Esophagus squamous epithelium (tissue), 5 donors: ENCODE data around the gene NRAP. TPM values are rescaled to one million over a fixed set of nuclear protein-coding genes. Genes with fewer than 3 reads are reported as not detected.

ENCODE experiments used
- DNase-seq: peaks from one replicate; lab custom pipeline; 2025; lab: John Stamatoyannopoulos, UW
- H3K27ac ChIP-seq, 4 donors: fragments of 200-600 bp; sonication (generic); one replicate each; pipeline ENCODE4 v1.5.1; 2016 to 2019; ENCODE audit warnings: mild to moderate bottlenecking in 1 of 4
- H3K27me3 ChIP-seq, 4 donors: fragments of 200-600 bp; sonication (generic); 1 replicate in 3 of 4; 2 replicates in 1 of 4; pipeline versions ENCODE4 v1.5.1 to v1.6.0; 2017 to 2021; ENCODE audit warnings: antibody characterized with exemption in 1 of 4
- H3K36me3 ChIP-seq, 3 donors: fragments of 200-600 bp; sonication (generic); one replicate each; pipeline ENCODE4 v1.5.1; 2016 to 2019
- H3K4me1 ChIP-seq, 3 donors: fragments of 200-600 bp; sonication (generic); one replicate each; pipeline ENCODE4 v1.5.1; 2017 to 2019
- H3K4me3 ChIP-seq, 4 donors: fragments of 200-600 bp; sonication (generic); 1 replicate in 3 of 4; 2 replicates in 1 of 4; pipeline ENCODE4 v1.5.1; 2016 to 2019; ENCODE audit warnings: mild to moderate bottlenecking in 2 of 4, moderate library complexity in 1 of 4
- H3K9me3 ChIP-seq, 3 donors: fragments of 200-600 bp; sonication (generic); one replicate each; pipeline ENCODE4 v1.5.1; 2016 to 2019
- CTCF ChIP-seq, 6 experiments: fragments of 450-650 bp in 4 of 6; fragments of 200-600 bp in 2 of 6; sonication (generic) in 2 of 6; IDR thresholded peaks; one replicate each; pipeline ENCODE4 v1.5.1; 2016 to 2019; ENCODE audit warnings: antibody characterized with exemption in 6 of 6, mild to moderate bottlenecking in 4 of 6, moderate library complexity in 4 of 6
- POLR2A ChIP-seq, 4 donors: fragments of 450-650 bp; IDR thresholded peaks; one replicate each; pipeline ENCODE4 v1.6.1; 2017; ENCODE audit warnings: antibody characterized with exemption in 4 of 4, mild to moderate bottlenecking in 4 of 4, moderate library complexity in 3 of 4
- WGBS, 2 donors: methylation state at CpG; one replicate each; pipeline ENCODE4 v1.1.5; 2018; 5-methylcytosine and 5-hydroxymethylcytosine counted together
- intact Hi-C: fragments of 100-400 bp; cut with DNase I; formaldehyde crosslinking; loops from one replicate; pipeline ENCODE4 v1.15.0; 2022
- total RNA-seq, 4 donors: library from RNA; depleted of rRNA; stranded (reverse); fragments of >200 nt; gene quantifications; one replicate each; pipeline ENCODE4 v1.1.0, GENCODE V29; 2016
- donor health status: DM: yes; HTN: yes; CAD: no.

Gene NRAP
- total RNA-seq, 4 donors from 2014 or later: 0.08 TPM; not detected in 3

- intact Hi-C loops: no loop called here
- H3K4me3 ChIP-seq: no peak overlapping the region
- WGBS, 2 donors: 72 to 86% methylated on average over 2 of the region's 2 CpGs
- peaks cover 0 to 51% (median 0%) of the 10 kb centered on the region in 4 donors for H3K27me3 ChIP-seq
- no peak overlapping the region for H3K27ac ChIP-seq
- peaks cover 0 to 11% (median 0%) of the 10 kb centered on the region in 3 donors for H3K4me1 ChIP-seq
- no peaks in the 10 kb centered on the region for H3K36me3 ChIP-seq
- no peak for TF ChIP-seq CTCF (IDR thresholded peaks at IDR 0.05)
- no peak for TF ChIP-seq POLR2A (IDR thresholded peaks at IDR 0.05)
- DNase-seq: no peak
- H3K9me3 ChIP-seq: no peaks in the 10 kb centered on the region
These were observed 50.4 kb downstream of the NRAP start for GRCh38 chr10:113613427-113613826.

- Histone ChIP-seq H3K9me3 (no peaks in the 10 kb centered on the region), H3K4me1 (peaks cover 0 to 11% (median 0%) of the 10 kb centered on the region in 3 donors), H3K4me3 (no peak overlapping the region), H3K36me3 (no peaks in the 10 kb centered on the region), H3K27me3 (peaks cover 0 to 51% (median 0%) of the 10 kb centered on the region in 4 donors), H3K27ac (no peak overlapping the region)
- intact Hi-C loops: no loop called here
- TF ChIP-seq POLR2A (IDR thresholded peaks at IDR 0.05) (no peak), CTCF (IDR thresholded peaks at IDR 0.05) (no peak)
- 57 to 62% methylated on average over 3 of the region's 3 CpGs for WGBS, 2 donors
- DNase-seq: no peak
These were observed 51.7 kb downstream of the NRAP start for GRCh38 chr10:113612154-113612553.

- H3K36me3 ChIP-seq: no peaks in the 10 kb centered on the region
- H3K9me3 ChIP-seq: no peaks in the 10 kb centered on the region
- intact Hi-C loops: no loop called here
- no peak for DNase-seq
- H3K4me1 ChIP-seq: peaks cover 0 to 11% (median 0%) of the 10 kb centered on the region in 3 donors
- H3K4me3 ChIP-seq: peak overlapping the region in 1 of 4 donors; percentile 5
- peaks cover 0 to 40% (median 0%) of the 10 kb centered on the region in 4 donors for H3K27me3 ChIP-seq
- TF ChIP-seq POLR2A (IDR thresholded peaks at IDR 0.05) (no peak), CTCF (IDR thresholded peaks at IDR 0.05) (no peak)
- no peak overlapping the region for H3K27ac ChIP-seq
- WGBS, 2 donors: 37 to 56% methylated on average over 13 to 19 of the region's 26 CpGs
These were observed 52.9 kb downstream of the NRAP start for GRCh38 chr10:113610631-113611601.

- Histone ChIP-seq H3K4me1 (peaks cover 0 to 11% (median 0%) of the 10 kb centered on the region in 3 donors), H3K27ac (no peak overlapping the region), H3K9me3 (no peaks in the 10 kb centered on the region), H3K27me3 (peaks cover 0 to 28% (median 0%) of the 10 kb centered on the region in 4 donors), H3K4me3 (no peak overlapping the region), H3K36me3 (no peaks in the 10 kb centered on the region)
- no peak for TF ChIP-seq POLR2A (IDR thresholded peaks at IDR 0.05)
- no peak for TF ChIP-seq CTCF (IDR thresholded peaks at IDR 0.05)
- intact Hi-C loops: no loop called here
- 71 to 74% methylated on average over 3 to 4 of the region's 4 CpGs for WGBS, 2 donors
- DNase-seq: no peak
These were observed 54.1 kb downstream of the NRAP start for GRCh38 chr10:113609704-113610108.
